H7 (cell line): Measurements from ENCODE around the gene CSPG5. TPM values are rescaled to one million over a fixed set of nuclear protein-coding genes. Genes with fewer than 3 reads are reported as not detected.

Experiments
- DNase-seq: peaks from one replicate; pipeline ENCODE4 v3.0.0; 2012
- H3K27me3 ChIP-seq: 2 replicates; pipeline ENCODE4 v1.6.0; 2011; ENCODE audit warnings: mild to moderate bottlenecking, low read length; ENCODE audit not compliant: control insufficient read depth, insufficient read depth
- H3K36me3 ChIP-seq: replicated peaks from 2 replicates; pipeline ENCODE4 v1.5.1; 2011; ENCODE audit warnings: low read length; ENCODE audit not compliant: control insufficient read depth, insufficient read depth
- H3K4me3 ChIP-seq: 2 replicates; pipeline ENCODE4 v1.5.1; 2011; ENCODE audit warnings: low read depth, mild to moderate bottlenecking, control low read depth, low read length, moderate library complexity; ENCODE audit not compliant: insufficient read depth
- total RNA-seq: library from RNA; depleted of rRNA; stranded (reverse); fragments of >200 nt; shearing (Covaris generic); gene quantifications from 2 replicates; pipeline ENCODE4 v1.2.3, GENCODE V29; 2014

CSPG5 gene
- total RNA-seq, 1 experiment from 2014 or later: 1.7 TPM

DNA sequence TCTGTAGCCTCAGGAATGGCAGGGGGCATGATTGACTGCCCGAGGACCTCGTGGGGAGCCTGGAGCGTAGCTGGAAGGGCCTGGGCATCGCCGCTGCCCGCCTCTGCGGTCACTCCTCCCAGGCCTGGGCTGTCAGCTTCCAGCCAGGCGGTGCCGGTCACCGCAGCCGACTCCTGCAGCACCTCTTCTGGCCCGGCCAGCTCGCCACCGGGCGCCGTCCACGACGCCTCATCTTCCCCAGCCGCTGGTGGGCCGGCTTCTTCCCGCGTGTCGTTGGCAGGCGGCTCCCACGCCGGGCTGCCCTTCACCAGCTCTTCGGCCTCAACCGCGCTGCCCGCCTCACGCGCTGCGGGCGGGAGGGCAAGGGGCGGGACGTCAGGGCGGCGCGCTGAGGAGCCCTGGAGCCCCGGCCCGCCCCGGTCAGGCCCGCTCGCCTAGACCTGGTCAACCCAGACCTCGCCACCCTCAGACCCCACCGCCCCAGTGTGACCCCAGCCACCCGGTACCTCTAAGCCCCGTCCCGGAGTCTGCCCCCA lies 1.0 kb downstream of the CSPG5 start:
- Histone ChIP-seq H3K4me3 (peak overlapping the region; percentile 55), H3K36me3 (no peaks in the 10 kb centered on the region), H3K27me3 (peaks cover 40% of the 10 kb centered on the region)
- peak; percentile 81 for DNase-seq

DNA sequence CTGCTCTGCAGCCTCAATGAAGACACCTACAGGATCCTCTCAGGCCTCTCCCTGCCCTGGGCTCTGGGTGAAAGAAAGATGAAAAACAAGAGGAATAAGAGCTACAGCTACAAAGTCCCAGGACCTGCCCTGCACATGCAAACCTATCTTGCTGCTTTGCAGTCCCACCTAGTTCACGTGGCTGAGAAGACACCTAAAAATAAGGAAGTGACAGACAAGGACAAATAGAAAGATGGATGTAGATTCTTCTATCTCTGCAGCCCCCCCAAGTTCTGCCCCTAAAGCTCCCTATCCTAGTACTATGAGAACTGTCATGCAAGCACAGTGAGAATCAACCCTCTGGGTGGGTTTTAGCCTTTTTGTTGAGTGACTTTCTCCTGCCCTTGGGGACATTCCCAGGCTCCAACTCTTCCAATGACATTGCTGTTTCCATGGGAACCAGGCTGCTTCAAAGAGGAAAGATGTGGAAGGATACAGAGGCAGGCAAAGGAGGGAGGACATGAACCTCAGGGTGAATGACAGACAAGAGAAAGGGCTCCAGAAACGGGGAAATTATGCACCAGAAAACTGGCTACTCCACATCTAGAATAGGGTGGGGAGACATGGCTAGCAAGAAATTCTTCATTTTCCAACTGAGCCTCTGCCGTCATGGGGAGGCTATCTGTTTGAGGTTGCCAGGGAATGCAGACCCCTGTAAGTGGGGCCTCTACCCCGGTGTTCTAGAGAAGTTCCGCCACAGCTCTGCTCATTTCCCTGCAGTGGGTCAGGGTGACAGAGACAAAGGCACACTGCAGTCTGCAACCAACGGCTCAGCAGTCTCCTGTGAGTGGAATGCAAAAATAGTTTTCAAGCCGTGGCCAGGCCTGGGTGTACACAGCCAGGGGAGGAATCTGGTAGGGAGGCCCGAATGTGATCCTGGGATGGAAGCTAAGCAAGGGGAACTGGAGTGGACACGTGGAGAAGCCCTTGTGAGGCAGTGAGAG lies 5.2 kb downstream of the CSPG5 start:
- no peaks in the 10 kb centered on the region for H3K36me3 ChIP-seq
- no peak overlapping the region for H3K4me3 ChIP-seq
- peaks cover 20% of the 10 kb centered on the region for H3K27me3 ChIP-seq
- no peak for DNase-seq

DNA sequence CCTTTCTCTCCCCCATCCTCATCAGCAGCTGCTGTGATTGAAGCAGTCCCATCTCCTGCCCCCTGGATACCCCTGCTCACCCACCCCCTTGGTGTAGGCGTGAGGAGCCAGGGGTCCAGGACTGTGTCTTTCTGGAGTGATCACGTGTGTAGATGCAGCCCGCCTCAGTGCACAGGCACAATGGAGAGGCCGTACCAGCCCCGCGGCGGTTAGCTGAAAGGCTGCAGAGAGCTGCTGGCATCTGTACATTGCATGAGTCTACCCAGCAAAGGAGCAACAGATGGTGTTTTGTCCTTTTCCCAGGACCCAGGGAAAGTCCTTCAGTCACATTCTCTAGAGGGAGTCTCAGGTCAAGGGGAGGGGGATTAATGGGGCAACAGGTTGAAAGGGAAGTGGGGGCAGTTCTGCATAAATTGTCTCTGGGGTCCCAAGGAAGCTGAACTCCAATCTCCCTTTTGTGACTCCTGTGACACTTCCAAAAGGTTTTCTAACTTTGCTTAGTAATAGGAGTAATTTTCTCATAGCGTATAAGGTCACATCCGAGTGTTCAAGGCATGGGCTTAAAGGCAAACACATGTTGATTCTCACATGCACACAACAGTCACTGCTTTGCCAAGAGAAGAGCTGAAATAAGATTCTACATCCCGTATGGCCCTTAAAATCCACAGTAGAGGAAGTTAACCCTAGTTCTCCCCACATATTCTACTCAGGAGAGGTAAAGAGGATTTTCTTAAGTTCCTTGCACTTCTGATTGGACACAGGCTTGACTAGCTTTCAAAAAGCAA lies 7.1 kb downstream of the CSPG5 start:
- DNase-seq: no peak
- Histone ChIP-seq H3K27me3 (peaks cover 4% of the 10 kb centered on the region), H3K4me3 (no peak overlapping the region), H3K36me3 (no peaks in the 10 kb centered on the region)

DNA sequence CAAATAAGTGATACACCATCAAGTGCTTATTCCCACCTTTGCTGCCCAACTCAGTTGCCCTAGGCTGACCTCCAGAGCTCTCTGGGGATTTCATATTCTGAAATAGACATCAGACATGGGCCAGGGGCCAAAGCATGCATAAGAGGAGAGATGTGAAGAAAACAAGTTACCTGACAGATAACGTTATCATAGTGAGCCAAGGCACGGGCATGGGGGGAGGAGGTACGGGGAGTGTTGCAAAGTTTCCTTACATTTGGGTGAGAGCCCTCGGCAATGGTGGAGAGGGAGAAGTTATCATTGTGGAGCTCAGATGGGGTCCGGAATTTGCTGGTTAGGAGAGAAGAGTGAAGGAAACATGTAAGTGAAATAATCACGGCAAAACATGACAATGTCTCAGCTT lies 9.8 kb downstream of the CSPG5 start:
- Histone ChIP-seq H3K36me3 (no peaks in the 10 kb centered on the region), H3K27me3 (peaks cover 1% of the 10 kb centered on the region; the same call in 1 of the 2 replicates), H3K4me3 (no peak overlapping the region)
- DNase-seq: no peak

DNA sequence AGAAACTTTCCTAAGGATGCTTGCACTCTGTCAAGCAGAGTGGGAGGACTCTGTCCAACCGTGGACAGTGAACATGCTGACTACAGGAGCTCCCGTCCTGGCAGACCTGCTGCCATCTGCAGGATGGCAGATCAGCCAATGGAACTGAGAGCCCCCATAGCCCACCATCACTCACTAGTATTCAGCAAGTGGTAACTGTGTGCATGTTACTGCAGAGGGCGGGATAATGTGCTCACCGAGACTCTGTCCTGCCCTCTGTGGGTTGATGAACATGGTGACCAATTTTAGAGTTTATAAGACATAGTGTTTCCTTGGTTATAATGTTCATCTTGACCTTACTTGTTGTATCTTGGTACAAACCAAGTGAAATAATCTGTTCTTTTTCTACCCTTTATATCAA lies 11.5 kb downstream of the CSPG5 start:
- DNase-seq: no peak
- Histone ChIP-seq H3K27me3 (no peaks in the 10 kb centered on the region; the same call in 1 of the 2 replicates), H3K36me3 (no peaks in the 10 kb centered on the region), H3K4me3 (no peak overlapping the region)

DNA sequence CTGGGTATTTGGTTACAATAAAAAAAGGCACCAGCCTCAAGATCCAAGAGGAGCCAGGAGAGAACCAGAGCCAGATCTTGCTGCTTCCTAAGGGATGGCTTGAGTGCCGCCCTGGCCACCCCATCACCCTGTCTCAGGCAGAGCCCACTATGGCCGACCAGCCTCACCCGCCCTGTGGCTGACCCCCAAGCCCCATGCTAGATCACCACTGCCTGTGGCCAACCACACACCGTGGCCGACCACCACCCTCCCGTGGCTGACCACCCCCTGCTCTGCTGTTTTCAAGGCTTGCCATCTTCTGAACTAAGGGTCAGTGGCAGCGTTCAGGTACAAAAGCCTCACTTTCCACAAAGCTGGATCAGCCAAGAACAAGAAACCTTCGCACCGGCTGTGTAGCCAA lies 12.0 kb downstream of the CSPG5 start:
- no peaks in the 10 kb centered on the region; the same call in 1 of the 2 replicates for H3K27me3 ChIP-seq
- H3K4me3 ChIP-seq: no peak overlapping the region
- no peaks in the 10 kb centered on the region for H3K36me3 ChIP-seq
- DNase-seq: no peak

DNA sequence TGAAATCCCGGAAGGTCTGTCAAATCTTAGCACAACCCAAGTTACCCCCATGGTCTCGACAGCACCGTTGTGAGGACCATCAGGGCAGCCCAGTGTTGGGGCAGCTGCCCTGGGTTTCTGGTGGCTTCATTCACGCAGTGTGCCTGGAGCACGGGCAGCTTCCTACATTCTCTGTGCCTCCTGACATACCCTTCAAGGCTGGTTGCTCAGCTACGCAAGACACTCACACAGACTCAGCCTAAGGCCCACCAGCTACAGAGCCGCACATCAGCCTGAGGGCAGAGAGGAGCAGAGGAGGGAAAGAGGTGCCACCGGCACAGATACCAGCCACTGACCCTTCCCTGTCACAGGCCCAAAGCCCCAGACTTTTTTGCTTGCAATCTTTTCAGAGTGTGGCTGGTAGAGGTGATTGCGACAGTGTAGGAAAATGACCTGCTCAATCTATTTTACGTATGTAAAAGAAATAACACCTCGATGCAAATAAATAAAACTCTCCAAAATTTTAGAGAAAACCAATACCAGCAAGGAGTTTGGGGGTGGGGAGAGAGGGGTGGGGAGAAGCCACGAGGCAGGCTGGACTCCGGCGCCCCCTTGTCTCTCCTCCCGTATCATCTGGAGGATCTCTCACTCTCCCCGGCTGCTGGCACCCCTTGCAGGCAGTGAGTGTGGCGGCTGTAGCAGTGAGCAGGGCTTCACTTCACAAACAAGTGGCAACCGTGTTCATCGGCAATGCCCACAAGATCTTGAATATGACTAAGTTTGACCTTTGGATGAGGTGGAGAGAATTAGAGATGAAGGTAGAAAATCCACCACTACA lies 12.7 kb downstream of the CSPG5 start:
- no peaks in the 10 kb centered on the region; the same call in 1 of the 2 replicates for H3K27me3 ChIP-seq
- DNase-seq: peak; percentile 75
- H3K36me3 ChIP-seq: no peaks in the 10 kb centered on the region
- no peak overlapping the region for H3K4me3 ChIP-seq

DNA sequence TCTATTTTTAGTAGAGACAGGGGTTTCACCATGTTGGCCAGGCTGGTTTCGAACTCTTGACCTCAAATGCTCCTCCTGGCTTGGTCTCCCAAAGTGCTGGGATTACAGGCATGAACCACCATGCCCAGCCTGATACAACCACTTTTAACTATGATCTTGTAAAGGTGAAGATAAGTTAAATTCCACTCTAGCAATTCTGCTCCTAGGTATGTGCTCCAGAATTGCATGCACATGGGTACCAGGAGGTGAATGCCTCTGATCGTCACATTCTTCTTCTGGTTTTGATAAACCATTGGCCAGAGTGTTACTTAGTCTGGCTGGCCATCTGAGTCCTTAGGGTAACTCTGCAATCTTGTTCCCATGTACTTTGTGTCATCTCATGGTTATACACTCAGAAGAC lies 22.3 kb downstream of the CSPG5 start:
- no peak for DNase-seq
- H3K36me3 ChIP-seq: no peaks in the 10 kb centered on the region
- no peak overlapping the region for H3K4me3 ChIP-seq
- no peaks in the 10 kb centered on the region for H3K27me3 ChIP-seq

DNA sequence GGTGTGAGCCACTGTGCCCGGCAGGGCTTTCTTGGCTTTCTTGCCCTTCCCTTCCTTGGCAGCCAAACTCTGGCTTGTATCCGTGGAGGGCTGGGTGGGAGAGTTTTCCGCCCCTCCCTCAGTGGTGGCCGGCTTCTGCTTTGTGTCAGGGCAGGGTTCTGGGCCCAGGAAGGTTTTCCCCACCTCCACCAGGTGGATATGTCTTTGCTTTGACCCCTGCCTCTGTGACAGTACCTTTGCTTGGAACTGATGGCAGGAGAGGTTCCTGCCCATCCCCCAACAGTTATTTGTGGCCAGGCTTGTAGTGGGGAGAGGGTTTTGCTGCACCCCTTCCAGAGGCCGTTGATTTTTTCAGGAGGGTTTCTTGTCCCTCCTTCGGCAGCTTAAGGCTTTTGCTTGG lies 24.3 kb downstream of the CSPG5 start:
- Histone ChIP-seq H3K4me3 (no peak overlapping the region), H3K36me3 (no peaks in the 10 kb centered on the region), H3K27me3 (no peaks in the 10 kb centered on the region)
- peak; percentile 42 for DNase-seq

DNA sequence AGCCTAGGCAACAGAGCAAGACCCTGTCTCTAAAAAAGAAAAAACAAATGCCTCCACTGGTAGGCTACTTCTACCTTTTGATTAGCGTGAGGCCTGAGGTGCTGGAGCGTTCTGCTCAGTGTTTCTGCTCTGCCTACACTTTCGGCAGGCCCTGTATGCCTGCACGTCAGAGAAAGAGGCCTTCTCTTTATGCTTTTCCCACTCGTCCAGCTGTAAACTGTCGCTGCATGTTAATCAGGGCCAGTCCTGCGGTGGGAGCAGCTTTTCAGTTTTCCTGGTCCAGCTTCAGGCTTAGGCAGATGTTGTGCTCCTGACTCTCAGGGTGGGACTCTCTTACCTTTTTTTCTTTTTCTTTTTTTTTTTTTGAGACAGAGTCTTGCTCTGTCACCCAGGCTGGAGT lies 25.3 kb downstream of the CSPG5 start:
- no peak for DNase-seq
- Histone ChIP-seq H3K27me3 (no peaks in the 10 kb centered on the region), H3K36me3 (no peaks in the 10 kb centered on the region), H3K4me3 (no peak overlapping the region)

DNA sequence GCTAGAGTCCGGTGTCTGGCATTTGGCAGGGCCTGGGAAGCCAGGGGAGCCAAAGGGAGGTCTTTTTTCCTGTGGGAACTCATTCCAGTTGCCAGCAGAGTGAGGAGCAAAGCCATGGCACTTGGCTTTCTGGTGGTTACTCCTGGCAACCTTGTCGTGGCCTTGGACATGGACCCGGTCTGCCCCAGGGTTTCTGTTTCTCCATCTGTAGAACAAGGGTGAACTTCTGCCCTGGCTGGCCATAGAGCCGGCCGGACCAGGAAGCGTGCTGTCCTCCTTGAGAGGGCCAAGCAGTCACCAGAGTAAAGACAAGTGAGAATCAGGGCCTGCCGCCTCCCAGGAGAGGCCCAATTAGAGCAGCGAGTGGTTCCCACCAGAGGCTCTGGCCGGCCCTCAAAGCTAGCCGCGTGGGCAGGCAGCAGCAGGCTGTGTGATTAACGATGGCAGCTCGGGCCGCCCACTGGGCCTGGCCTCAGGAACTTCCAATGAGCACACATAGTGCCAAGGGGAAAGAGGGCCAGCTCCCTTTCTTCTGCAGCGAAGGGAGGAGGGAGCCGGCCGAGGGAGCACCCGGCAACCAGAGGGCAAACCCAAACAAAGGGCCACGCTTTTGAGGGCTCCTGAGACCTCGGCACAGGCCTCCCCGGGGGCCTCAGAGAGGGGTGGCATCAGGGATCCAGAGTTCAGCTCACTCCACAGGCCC lies 36.0 kb downstream of the CSPG5 start:
- Histone ChIP-seq H3K27me3 (no peaks in the 10 kb centered on the region), H3K36me3 (no peaks in the 10 kb centered on the region), H3K4me3 (no peak overlapping the region)
- DNase-seq: peak; percentile 32

DNA sequence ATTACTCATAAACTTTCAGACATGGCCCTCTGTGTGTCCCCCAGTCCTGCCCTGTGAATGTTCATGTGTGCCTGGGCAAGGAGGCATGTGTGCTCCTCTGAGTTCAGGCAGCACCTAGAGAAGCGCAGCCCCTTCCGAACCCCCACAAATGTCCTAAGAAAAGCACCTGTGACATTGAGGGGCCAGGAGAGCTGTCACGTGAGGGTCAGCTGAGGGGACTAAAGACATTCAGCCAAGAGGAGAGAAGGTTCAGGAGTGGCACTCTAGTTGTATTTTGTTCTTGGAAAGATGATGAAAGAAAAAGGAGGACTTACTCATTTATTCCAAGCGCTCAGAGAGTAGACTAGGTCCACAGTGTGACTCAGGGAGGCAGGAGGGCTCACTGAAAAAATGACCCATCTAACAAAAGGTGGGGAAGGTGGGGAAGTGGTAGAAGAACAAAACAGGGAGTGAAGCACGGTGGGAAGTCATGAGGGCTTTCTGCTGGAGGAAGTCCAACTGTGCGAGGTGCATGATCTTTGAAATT lies 37.0 kb downstream of the CSPG5 start:
- DNase-seq: no peak
- Histone ChIP-seq H3K4me3 (no peak overlapping the region), H3K27me3 (no peaks in the 10 kb centered on the region), H3K36me3 (no peaks in the 10 kb centered on the region)

DNA sequence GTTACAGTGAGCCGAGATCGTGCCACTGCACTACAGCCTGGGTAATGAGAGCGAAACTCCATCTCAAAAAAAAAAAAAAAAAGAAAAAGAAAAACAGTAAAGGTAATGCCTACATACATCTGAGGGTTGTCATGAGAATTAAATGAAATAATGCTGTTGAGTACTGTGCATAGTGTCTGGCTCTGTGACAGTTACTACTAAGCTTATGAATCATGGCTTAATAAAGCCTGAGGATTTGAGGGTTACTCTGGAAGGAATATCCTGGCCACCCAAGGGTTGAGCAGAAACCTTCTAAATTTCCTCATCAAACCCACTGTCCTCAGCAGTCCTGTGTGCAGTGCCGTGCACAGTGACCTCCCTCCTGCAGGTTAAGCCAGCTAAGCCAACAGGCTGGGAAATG lies 38.4 kb downstream of the CSPG5 start:
- Histone ChIP-seq H3K27me3 (no peaks in the 10 kb centered on the region), H3K36me3 (no peaks in the 10 kb centered on the region), H3K4me3 (no peak overlapping the region)
- no peak for DNase-seq
